MM.1S (cell line): ENCODE results near the gene OSBPL5.

Source experiments
- DNase-seq: peaks from one replicate; pipeline ENCODE4 v3.0.0-alpha.2; 2015
- H2AFZ ChIP-seq: fragments of 300-600 bp; sonication (generic); 2 replicates; pipeline ENCODE4 v1.6.0; 2016; ENCODE audit warnings: antibody characterized with exemption, low read length
- H3F3A ChIP-seq: fragments of 300-600 bp; sonication (generic); 2 replicates; pipeline ENCODE4 v1.6.1; 2016; ENCODE audit warnings: mild to moderate bottlenecking, antibody characterized with exemption, low read length, moderate library complexity, mixed read lengths; ENCODE audit not compliant: insufficient read depth
- H3K27ac ChIP-seq: fragments of 300-600 bp; sonication (generic); 2 replicates; pipeline ENCODE4 v1.5.1; 2016; ENCODE audit warnings: mild to moderate bottlenecking, low read length
- H3K27me3 ChIP-seq: fragments of 300-600 bp; sonication (generic); replicated peaks from 2 replicates; pipeline ENCODE4 v1.6.0; 2016; ENCODE audit warnings: low read length; ENCODE audit not compliant: insufficient read depth
- H3K36me3 ChIP-seq: fragments of 300-600 bp; sonication (generic); replicated peaks from 2 replicates; pipeline ENCODE4 v1.6.1; 2016; ENCODE audit warnings: mild to moderate bottlenecking, low read length, mixed read lengths; ENCODE audit not compliant: insufficient read depth
- H3K4me1 ChIP-seq: fragments of 300-600 bp; sonication (generic); 2 replicates; pipeline ENCODE4 v1.6.1; 2016; ENCODE audit warnings: low read length, mixed read lengths
- H3K4me2 ChIP-seq: fragments of 300-600 bp; sonication (generic); 2 replicates; pipeline ENCODE4 v1.6.0; 2016; ENCODE audit warnings: low read depth, low read length
- H3K4me3 ChIP-seq: fragments of 300-600 bp; sonication (generic); 2 replicates; pipeline ENCODE4 v1.5.1; 2016; ENCODE audit warnings: low read length, mixed read lengths
- H3K79me2 ChIP-seq: fragments of 300-600 bp; sonication (generic); 2 replicates; pipeline ENCODE4 v1.6.1; 2016; ENCODE audit warnings: mixed run types, low read length, mixed read lengths
- H3K9ac ChIP-seq: fragments of 300-600 bp; sonication (generic); 2 replicates; pipeline ENCODE4 v1.6.1; 2016; ENCODE audit warnings: low read length, mixed read lengths
- H3K9me2 ChIP-seq: fragments of 300-600 bp; sonication (generic); replicated peaks from 2 replicates; pipeline ENCODE4 v1.6.1; 2016; ENCODE audit warnings: mild to moderate bottlenecking, low read length, mixed read lengths; ENCODE audit not compliant: insufficient read depth
- H3K9me3 ChIP-seq: fragments of 300-600 bp; sonication (generic); replicated peaks from 2 replicates; pipeline ENCODE4 v1.6.1; 2016; ENCODE audit warnings: mild to moderate bottlenecking, low read length, mixed read lengths; ENCODE audit not compliant: insufficient read depth
- H4K20me1 ChIP-seq: fragments of 300-600 bp; sonication (generic); 2 replicates; pipeline ENCODE4 v1.6.1; 2016; ENCODE audit warnings: mild to moderate bottlenecking, low read length, moderate library complexity, mixed read lengths; ENCODE audit not compliant: insufficient read depth
- EZH2 ChIP-seq: fragments of 300-600 bp; sonication (generic); optimal IDR thresholded peaks from 2 replicates; pipeline ENCODE3; 2017; ENCODE audit warnings: low read depth, mild to moderate bottlenecking, antibody characterized with exemption, low read length, mixed read lengths
- EZH2phosphoT487 ChIP-seq: fragments of 300-600 bp; sonication (generic); IDR thresholded peaks from 2 replicates; pipeline ENCODE4 v1.6.1; 2018; ENCODE audit warnings: antibody characterized with exemption, low read length
- TF ChIP-seq, protein P1 (sequence below): fragments of 300-600 bp; sonication (generic); IDR thresholded peaks from 2 replicates; pipeline ENCODE4 v1.5.1; 2016; ENCODE audit warnings: antibody characterized with exemption, low read length, mixed read lengths

The OSBPL5 gene

DNA sequence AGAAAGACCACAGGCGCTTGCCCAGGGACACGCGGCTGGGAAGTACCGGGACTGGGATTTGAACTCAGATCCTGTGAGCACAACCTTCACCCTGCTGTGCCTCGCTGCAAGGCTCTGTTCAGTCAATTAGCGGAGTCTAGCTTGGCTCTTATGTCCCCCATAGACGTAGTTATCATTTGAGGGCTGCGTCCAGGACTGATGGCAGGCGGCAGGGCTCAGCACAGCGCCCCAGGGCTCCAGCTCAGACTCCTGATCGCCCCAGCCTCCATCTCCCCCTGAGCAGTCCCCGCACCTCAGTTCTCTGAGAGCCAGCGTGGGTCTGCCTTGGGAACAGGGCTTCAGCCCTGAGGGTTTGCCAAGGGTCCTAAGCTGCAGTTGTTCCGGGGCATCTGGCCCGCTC is 33.7 kb upstream of the OSBPL5 start:
- Histone ChIP-seq H3K36me3 (no peaks in the 10 kb centered on the region), H3K9me3 (no peaks in the 10 kb centered on the region), H3K27me3 (peaks cover 82% of the 10 kb centered on the region), H3F3A (no peaks in the 10 kb centered on the region), H3K4me1 (no peaks in the 10 kb centered on the region), H3K9ac (no peak overlapping the region), H3K4me2 (no peak overlapping the region), H2AFZ (no peak overlapping the region), H4K20me1 (no peaks in the 10 kb centered on the region), H3K79me2 (no peaks in the 10 kb centered on the region), H3K27ac (no peak overlapping the region), H3K9me2 (no peaks in the 10 kb centered on the region), H3K4me3 (no peak overlapping the region)
- no peak for TF ChIP-seq EZH2phosphoT487
- no peak for DNase-seq

- Histone ChIP-seq H3K9ac (no peak overlapping the region), H3K27me3 (peaks cover 82% of the 10 kb centered on the region), H3K9me2 (no peaks in the 10 kb centered on the region), H4K20me1 (no peaks in the 10 kb centered on the region), H2AFZ (no peak overlapping the region), H3K9me3 (no peaks in the 10 kb centered on the region), H3K4me2 (no peak overlapping the region), H3K4me1 (no peaks in the 10 kb centered on the region), H3K27ac (no peak overlapping the region), H3F3A (no peaks in the 10 kb centered on the region), H3K4me3 (no peak overlapping the region), H3K36me3 (no peaks in the 10 kb centered on the region), H3K79me2 (no peaks in the 10 kb centered on the region)
- no peak for DNase-seq
- TF ChIP-seq, protein P1, sequence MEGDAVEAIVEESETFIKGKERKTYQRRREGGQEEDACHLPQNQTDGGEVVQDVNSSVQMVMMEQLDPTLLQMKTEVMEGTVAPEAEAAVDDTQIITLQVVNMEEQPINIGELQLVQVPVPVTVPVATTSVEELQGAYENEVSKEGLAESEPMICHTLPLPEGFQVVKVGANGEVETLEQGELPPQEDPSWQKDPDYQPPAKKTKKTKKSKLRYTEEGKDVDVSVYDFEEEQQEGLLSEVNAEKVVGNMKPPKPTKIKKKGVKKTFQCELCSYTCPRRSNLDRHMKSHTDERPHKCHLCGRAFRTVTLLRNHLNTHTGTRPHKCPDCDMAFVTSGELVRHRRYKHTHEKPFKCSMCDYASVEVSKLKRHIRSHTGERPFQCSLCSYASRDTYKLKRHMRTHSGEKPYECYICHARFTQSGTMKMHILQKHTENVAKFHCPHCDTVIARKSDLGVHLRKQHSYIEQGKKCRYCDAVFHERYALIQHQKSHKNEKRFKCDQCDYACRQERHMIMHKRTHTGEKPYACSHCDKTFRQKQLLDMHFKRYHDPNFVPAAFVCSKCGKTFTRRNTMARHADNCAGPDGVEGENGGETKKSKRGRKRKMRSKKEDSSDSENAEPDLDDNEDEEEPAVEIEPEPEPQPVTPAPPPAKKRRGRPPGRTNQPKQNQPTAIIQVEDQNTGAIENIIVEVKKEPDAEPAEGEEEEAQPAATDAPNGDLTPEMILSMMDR = no peak
- no peak for TF ChIP-seq EZH2phosphoT487
These were observed 32.9 kb upstream of the OSBPL5 start for GRCh38 chr11:3197878-3198528.

- Histone ChIP-seq H3K27me3 (peaks cover 82% of the 10 kb centered on the region), H3K9me3 (no peaks in the 10 kb centered on the region), H3K9ac (no peak overlapping the region), H3F3A (no peaks in the 10 kb centered on the region), H3K9me2 (no peaks in the 10 kb centered on the region), H3K79me2 (no peaks in the 10 kb centered on the region), H3K4me2 (no peak overlapping the region), H3K4me1 (no peaks in the 10 kb centered on the region), H3K27ac (no peak overlapping the region), H4K20me1 (no peaks in the 10 kb centered on the region), H2AFZ (no peak overlapping the region), H3K36me3 (no peaks in the 10 kb centered on the region), H3K4me3 (no peak overlapping the region)
- DNase-seq = no peak
- TF ChIP-seq, protein P1 = no peak
- TF ChIP-seq EZH2phosphoT487 = no peak
- no peak for TF ChIP-seq EZH2
These were observed 32.1 kb upstream of the OSBPL5 start for GRCh38 chr11:3197044-3197695.
